SK-N-SH treated with all-trans-retinoic acid at 6 μM for 48 hours (cell line): ENCODE data around the gene HLF.
A peak's percentile ranks its signal among the peaks of the same experiment; 100 is the strongest.
"Not testable (repeated sequence)": the region's sequence is repeated elsewhere in the genome, so short reads cannot be mapped to it uniquely, and the experiment has no call there.

Source experiments
- ATAC-seq: fragments of 200-7000 bp; cut with Tn5 transposase; 3 replicates; pipeline ENCODE4 v1.9.1; 2020; ENCODE audit warnings: mild to moderate bottlenecking, moderate library complexity
- ARNTL ChIP-seq: fragments of 450-650 bp; formaldehyde crosslinking; IDR thresholded peaks from 2 replicates; pipeline ENCODE4 v1.5.0; 2020; ENCODE audit warnings: low read depth, mild to moderate bottlenecking, moderate library complexity, borderline replicate concordance
- BACH2 ChIP-seq: fragments of 250-450 bp; sonication (Bioruptor Pico); IDR thresholded peaks from 2 replicates; pipeline ENCODE4 v1.9.0; 2021; ENCODE audit warnings: mild to moderate bottlenecking, borderline replicate concordance
- ESRRG ChIP-seq: fragments of 250-450 bp; sonication (Bioruptor Pico); IDR thresholded peaks from 2 replicates; pipeline ENCODE4 v1.6.1; 2021; ENCODE audit warnings: mild to moderate bottlenecking
- GLIS3 ChIP-seq: fragments of 250-450 bp; sonication (Bioruptor Pico); IDR thresholded peaks from 2 replicates; pipeline ENCODE4 v1.5.0; 2020; ENCODE audit warnings: mild to moderate bottlenecking, moderate library complexity
- ISL1 ChIP-seq: fragments of 250-450 bp; sonication (Bioruptor Pico); IDR thresholded peaks from 2 replicates; pipeline ENCODE4 v2.1.2; 2022; ENCODE audit warnings: mild to moderate bottlenecking, moderate library complexity
- OSR1 ChIP-seq: fragments of 250-450 bp; sonication (Bioruptor Pico); IDR thresholded peaks from 2 replicates; pipeline ENCODE4 v1.8.0; 2022; ENCODE audit warnings: moderate library complexity, mild to moderate bottlenecking, inconsistent platforms
- PPARA ChIP-seq: fragments of 250-450 bp; sonication (Bioruptor Pico); IDR thresholded peaks from 2 replicates; pipeline ENCODE4 v1.5.0; 2020; ENCODE audit warnings: mild to moderate bottlenecking, borderline replicate concordance
- RARB ChIP-seq: fragments of 250-450 bp; sonication (Bioruptor Pico); IDR thresholded peaks from 2 replicates; pipeline ENCODE4 v1.8.0; 2021; ENCODE audit warnings: mild to moderate bottlenecking, moderate library complexity
- SNAI2 ChIP-seq: fragments of 250-450 bp; sonication (Bioruptor Pico); IDR thresholded peaks from 2 replicates; pipeline ENCODE4 v1.5.0; 2020; ENCODE audit warnings: mild to moderate bottlenecking, moderate library complexity
- TCF4 ChIP-seq: fragments of 250-450 bp; sonication (Bioruptor Pico); IDR thresholded peaks from 2 replicates; pipeline ENCODE4 v1.8.0; 2021; ENCODE audit warnings: mild to moderate bottlenecking, moderate library complexity, borderline replicate concordance
- TOX ChIP-seq: fragments of 250-450 bp; sonication (Bioruptor Pico); IDR thresholded peaks from 2 replicates; pipeline ENCODE4 v1.8.0; 2021; ENCODE audit warnings: mild to moderate bottlenecking, moderate library complexity, borderline replicate concordance
- ZC3H10 ChIP-seq: fragments of 250-450 bp; sonication (Bioruptor Pico); IDR thresholded peaks from 2 replicates; pipeline ENCODE4 v1.5.1; 2021; ENCODE audit warnings: mild to moderate bottlenecking, moderate library complexity
- ZFP3 ChIP-seq: fragments of 250-450 bp; sonication (Bioruptor Pico); IDR thresholded peaks from 2 replicates; pipeline ENCODE4 v1.5.0; 2020; ENCODE audit warnings: mild to moderate bottlenecking, moderate library complexity
- ZFP30 ChIP-seq: fragments of 450-650 bp; formaldehyde crosslinking; IDR thresholded peaks from 2 replicates; pipeline ENCODE4 v1.5.0; 2022; ENCODE audit warnings: mild to moderate bottlenecking, moderate library complexity
- ZNF565 ChIP-seq: fragments of 450-650 bp; formaldehyde crosslinking; conservative IDR thresholded peaks from 2 replicates; pipeline ENCODE4 v1.5.0; 2020; ENCODE audit warnings: low read depth, mild to moderate bottlenecking, moderate library complexity
- ZNF70 ChIP-seq: fragments of 450-650 bp; formaldehyde crosslinking; IDR thresholded peaks from 2 replicates; pipeline ENCODE4 v1.5.0; 2020; ENCODE audit warnings: mild to moderate bottlenecking, moderate library complexity
- ZNF8 ChIP-seq: fragments of 450-650 bp; formaldehyde crosslinking; IDR thresholded peaks from 2 replicates; pipeline ENCODE4 v1.5.0; 2020; ENCODE audit warnings: mild to moderate bottlenecking, moderate library complexity
- TF ChIP-seq, protein P1 (sequence below): fragments of 250-450 bp; sonication (Bioruptor Pico); IDR thresholded peaks from 2 replicates; pipeline ENCODE4 v1.5.1; 2020; ENCODE audit warnings: low read depth, mild to moderate bottlenecking, moderate library complexity
- TF ChIP-seq, protein P2 (sequence below): fragments of 250-450 bp; sonication (Bioruptor Pico); IDR thresholded peaks from 2 replicates; pipeline ENCODE4 v1.8.0; 2021; ENCODE audit warnings: low read depth, mild to moderate bottlenecking, moderate library complexity, borderline replicate concordance
- TF ChIP-seq, protein P3 (sequence below): fragments of 250-450 bp; sonication (Bioruptor Pico); IDR thresholded peaks from 2 replicates; pipeline ENCODE4 v1.5.1; 2021; ENCODE audit warnings: mild to moderate bottlenecking, moderate library complexity
- TF ChIP-seq, protein P4 (sequence below): fragments of 250-450 bp; sonication (Bioruptor Pico); IDR thresholded peaks from 2 replicates; pipeline ENCODE4 v1.8.0; 2020; ENCODE audit warnings: mild to moderate bottlenecking, moderate library complexity, borderline replicate concordance

The HLF gene

DNA sequence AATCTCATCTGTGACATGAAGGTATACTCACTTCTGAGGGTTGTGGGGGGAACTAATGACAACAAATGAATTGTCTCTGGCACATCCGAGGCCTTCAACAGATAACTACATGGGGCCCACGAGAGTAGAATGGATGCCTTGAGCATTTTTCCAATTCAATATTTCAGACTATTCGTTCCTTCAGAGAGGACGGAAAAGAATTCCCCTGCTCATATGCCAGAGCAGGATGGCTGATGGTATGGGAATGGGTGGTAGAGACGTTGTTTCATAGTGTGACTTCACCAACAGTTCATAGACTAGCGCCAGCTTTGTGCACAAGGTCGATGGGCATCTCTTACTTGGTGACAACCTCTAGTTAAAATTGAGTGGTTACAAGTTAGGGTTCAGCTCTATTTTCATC, 61.3 kb downstream of the HLF start:
- ATAC-seq = no peak
- TF ChIP-seq ISL1 (CRISPR knock-in tag) (no peak), SNAI2 (CRISPR knock-in tag) (no peak), ZNF8 (CRISPR knock-in tag) (no peak), TCF4 (no peak), ESRRG (CRISPR knock-in tag) (no peak), ARNTL (CRISPR knock-in tag) (no peak), ZNF70 (CRISPR knock-in tag) (no peak), RARB (CRISPR knock-in tag) (no peak), GLIS3 (CRISPR knock-in tag) (no peak)
- TF ChIP-seq, protein P1, sequence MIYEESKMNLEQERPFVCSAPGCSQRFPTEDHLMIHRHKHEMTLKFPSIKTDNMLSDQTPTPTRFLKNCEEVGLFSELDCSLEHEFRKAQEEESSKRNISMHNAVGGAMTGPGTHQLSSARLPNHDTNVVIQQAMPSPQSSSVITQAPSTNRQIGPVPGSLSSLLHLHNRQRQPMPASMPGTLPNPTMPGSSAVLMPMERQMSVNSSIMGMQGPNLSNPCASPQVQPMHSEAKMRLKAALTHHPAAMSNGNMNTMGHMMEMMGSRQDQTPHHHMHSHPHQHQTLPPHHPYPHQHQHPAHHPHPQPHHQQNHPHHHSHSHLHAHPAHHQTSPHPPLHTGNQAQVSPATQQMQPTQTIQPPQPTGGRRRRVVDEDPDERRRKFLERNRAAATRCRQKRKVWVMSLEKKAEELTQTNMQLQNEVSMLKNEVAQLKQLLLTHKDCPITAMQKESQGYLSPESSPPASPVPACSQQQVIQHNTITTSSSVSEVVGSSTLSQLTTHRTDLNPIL (CRISPR knock-in tag) = no peak
- TF ChIP-seq, protein P2, sequence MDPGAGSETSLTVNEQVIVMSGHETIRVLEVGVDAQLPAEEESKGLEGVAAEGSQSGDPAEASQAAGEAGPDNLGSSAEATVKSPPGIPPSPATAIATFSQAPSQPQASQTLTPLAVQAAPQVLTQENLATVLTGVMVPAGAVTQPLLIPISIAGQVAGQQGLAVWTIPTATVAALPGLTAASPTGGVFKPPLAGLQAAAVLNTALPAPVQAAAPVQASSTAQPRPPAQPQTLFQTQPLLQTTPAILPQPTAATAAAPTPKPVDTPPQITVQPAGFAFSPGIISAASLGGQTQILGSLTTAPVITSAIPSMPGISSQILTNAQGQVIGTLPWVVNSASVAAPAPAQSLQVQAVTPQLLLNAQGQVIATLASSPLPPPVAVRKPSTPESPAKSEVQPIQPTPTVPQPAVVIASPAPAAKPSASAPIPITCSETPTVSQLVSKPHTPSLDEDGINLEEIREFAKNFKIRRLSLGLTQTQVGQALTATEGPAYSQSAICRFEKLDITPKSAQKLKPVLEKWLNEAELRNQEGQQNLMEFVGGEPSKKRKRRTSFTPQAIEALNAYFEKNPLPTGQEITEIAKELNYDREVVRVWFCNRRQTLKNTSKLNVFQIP (CRISPR knock-in tag) = no peak
- TF ChIP-seq, protein P3, sequence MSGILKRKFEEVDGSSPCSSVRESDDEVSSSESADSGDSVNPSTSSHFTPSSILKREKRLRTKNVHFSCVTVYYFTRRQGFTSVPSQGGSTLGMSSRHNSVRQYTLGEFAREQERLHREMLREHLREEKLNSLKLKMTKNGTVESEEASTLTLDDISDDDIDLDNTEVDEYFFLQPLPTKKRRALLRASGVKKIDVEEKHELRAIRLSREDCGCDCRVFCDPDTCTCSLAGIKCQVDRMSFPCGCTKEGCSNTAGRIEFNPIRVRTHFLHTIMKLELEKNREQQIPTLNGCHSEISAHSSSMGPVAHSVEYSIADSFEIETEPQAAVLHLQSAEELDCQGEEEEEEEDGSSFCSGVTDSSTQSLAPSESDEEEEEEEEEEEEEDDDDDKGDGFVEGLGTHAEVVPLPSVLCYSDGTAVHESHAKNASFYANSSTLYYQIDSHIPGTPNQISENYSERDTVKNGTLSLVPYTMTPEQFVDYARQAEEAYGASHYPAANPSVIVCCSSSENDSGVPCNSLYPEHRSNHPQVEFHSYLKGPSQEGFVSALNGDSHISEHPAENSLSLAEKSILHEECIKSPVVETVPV = no peak

DNA sequence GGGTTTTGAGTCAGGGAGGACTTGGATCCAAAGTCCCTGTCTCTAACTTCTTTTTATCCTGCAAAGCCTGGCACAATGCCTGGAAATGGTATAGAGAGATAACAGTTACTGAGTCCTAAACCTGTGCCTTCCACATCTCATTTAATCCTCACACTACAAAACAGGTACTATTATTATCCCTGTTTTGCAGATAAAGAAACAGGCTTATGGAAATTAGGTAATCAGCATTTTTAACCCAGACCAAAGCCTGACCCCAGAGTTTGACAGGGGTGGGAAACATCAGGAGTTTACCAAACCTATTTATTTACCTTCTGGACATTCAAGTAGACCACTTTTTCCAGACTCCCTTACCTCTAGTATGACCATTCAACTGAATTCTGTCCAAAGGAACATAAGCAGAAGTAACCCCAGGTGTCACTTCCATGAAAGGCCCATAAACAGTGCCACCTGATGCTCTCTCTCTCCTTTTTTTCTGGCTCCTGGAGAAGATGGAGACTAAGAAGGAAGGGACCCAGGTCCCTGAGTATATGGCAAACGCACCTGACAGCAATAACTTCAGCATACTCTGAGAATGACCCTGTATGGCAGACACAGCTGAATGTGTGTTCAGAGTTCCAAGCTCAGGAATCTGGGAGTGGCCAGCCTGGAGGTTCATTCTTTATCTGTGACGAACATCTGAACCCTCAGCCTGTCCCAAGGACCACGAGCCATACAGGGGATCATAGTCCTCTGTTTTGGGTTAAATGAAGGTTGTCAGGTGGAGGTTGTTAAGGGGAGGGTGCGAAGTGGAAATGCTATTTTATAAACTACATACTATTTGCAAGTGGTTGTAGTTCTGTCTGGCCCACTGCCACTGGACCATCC, 62.7 kb downstream of the HLF start:
- peak; percentile 47; the same call in 1 of the 3 replicates for ATAC-seq
- no peak for TF ChIP-seq ISL1 (CRISPR knock-in tag)
- TF ChIP-seq ARNTL (CRISPR knock-in tag) = no peak
- no peak for TF ChIP-seq ZFP30
- no peak for TF ChIP-seq PPARA (CRISPR knock-in tag)
- no peak for TF ChIP-seq ZFP3

DNA sequence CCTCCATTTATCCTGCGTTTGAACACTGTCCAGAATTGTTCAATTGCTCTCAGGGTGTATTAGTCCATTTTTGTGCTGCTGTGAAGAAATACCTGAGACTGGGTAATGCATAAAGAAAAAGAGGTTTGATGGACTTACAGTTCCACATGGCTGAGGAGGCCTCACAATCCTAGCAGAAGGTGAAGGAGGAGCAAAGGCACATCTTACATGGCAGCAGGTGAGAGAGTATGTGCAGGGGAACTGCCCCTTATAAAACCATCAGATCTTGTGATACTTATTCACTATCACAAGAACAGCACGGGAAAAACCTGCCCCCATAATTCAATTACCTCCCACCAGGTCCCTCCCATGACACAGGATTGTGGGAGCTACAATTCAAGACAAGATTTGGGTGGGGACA, 63.8 kb downstream of the HLF start:
- ATAC-seq = not testable (repeated sequence)

DNA sequence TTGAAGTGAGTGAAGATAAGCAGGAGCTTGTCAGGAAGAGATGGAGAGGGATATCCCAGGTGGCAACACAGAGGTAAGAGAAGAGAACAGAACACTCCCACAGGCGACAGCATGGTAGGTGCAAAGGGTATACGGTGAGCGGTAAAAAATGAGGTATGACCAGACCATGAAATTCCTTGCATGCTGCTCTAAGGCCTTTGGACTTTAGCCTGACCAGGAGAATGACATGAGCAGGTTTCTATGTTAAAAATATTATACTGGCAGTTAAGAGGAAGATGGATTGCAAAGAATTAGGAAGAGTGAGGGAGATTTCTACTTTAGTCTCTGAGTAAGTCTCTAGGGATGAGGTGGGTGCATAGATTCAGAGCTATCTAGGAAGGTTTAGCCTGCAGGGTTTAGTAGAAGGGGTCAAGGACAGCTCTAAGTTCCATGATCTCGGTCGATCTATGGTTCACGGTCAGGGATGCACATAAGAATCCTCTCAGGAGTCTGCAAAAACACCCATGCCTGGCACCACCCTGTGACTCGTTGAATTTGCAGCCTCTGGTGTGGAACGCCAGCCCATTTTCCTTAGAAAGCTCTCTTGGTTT, 65.7 kb downstream of the HLF start:
- no peak for TF ChIP-seq ZNF70 (CRISPR knock-in tag)
- TF ChIP-seq, protein P3 = no peak
- TF ChIP-seq, protein P4, sequence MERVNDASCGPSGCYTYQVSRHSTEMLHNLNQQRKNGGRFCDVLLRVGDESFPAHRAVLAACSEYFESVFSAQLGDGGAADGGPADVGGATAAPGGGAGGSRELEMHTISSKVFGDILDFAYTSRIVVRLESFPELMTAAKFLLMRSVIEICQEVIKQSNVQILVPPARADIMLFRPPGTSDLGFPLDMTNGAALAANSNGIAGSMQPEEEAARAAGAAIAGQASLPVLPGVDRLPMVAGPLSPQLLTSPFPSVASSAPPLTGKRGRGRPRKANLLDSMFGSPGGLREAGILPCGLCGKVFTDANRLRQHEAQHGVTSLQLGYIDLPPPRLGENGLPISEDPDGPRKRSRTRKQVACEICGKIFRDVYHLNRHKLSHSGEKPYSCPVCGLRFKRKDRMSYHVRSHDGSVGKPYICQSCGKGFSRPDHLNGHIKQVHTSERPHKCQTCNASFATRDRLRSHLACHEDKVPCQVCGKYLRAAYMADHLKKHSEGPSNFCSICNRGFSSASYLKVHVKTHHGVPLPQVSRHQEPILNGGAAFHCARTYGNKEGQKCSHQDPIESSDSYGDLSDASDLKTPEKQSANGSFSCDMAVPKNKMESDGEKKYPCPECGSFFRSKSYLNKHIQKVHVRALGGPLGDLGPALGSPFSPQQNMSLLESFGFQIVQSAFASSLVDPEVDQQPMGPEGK (CRISPR knock-in tag) = no peak
- TF ChIP-seq OSR1 (CRISPR knock-in tag) = no peak
- no peak for TF ChIP-seq BACH2 (CRISPR knock-in tag)
- TF ChIP-seq ISL1 (CRISPR knock-in tag) = no peak
- no peak for TF ChIP-seq ZFP30
- no peak for TF ChIP-seq ZNF565 (CRISPR knock-in tag)
- no peak for TF ChIP-seq TOX
- no peak for TF ChIP-seq SNAI2 (CRISPR knock-in tag)
- TF ChIP-seq PPARA (CRISPR knock-in tag) = no peak
- TF ChIP-seq TCF4 = no peak
- TF ChIP-seq, protein P1 (CRISPR knock-in tag) = no peak
- no peak for TF ChIP-seq ZC3H10 (CRISPR knock-in tag)
- TF ChIP-seq ZNF8 (CRISPR knock-in tag) = no peak
- no peak for TF ChIP-seq ESRRG (CRISPR knock-in tag)
- TF ChIP-seq, all 23 proteins: peak for 0
- ATAC-seq = no peak
